ENCODE data around the gene TAS1R2.

Gene TAS1R2

DNA sequence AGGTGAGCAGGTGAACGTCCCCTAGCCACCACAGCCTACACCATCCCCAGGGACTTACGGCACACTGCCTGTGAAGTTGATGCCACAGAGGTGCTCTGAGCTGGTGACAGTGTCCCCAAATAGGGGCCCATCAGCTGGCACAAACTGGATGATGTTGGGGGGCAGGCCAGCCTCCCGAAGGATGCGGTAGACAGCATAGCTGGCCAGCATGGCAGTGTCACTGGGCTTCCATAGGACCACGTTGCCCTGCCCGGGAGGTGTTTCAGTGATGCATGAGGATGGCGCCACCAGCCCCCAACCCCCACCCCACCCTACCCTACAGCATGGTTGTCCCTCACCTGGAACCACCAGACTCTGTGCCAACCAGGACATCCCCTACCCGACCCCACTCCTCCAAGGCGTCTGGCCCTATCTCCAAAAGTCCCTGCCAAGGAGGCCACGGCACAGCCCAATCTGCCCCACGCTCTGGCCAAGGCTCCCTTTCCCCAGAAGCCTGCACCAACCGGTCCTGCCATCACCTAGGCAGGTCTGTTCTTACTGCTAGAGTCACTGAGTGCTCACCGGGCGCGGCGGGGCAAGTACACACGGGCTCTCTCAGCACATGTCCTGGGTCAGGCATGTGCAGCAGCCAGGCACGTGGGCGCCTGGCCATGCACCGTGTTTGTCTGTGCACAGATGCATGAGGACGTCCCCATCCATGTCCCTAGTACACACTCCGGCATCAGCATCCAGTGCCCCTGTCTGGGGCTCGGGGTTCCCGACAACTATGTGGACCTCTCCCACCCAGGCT lies 22.4 kb upstream of the TAS1R2 start:
- H3K9me3 ChIP-seq (ENCODE audit: control insufficient read depth, low read length): no peaks in the 10 kb centered on the region
- H3K4me3 ChIP-seq (ENCODE audit: low read depth, low read length): no peak overlapping the region
- no peaks in the 10 kb centered on the region for H3K36me3 ChIP-seq (ENCODE audit: control insufficient read depth, insufficient read depth, low read length)
- no peak overlapping the region for H3K27ac ChIP-seq
- no peak overlapping the region for H3K4me2 ChIP-seq (ENCODE audit: low read length)
- TF ChIP-seq CTCF (IDR thresholded peaks at IDR 0.05): no peak
- no peak overlapping the region for H2AFZ ChIP-seq
- H3K79me2 ChIP-seq: no peaks in the 10 kb centered on the region
- H3K4me1 ChIP-seq: no peaks in the 10 kb centered on the region
- no peaks in the 10 kb centered on the region for H3K27me3 ChIP-seq (ENCODE audit: control insufficient read depth, insufficient read depth, low read length)
- no peak overlapping the region for H3K9ac ChIP-seq

DNA sequence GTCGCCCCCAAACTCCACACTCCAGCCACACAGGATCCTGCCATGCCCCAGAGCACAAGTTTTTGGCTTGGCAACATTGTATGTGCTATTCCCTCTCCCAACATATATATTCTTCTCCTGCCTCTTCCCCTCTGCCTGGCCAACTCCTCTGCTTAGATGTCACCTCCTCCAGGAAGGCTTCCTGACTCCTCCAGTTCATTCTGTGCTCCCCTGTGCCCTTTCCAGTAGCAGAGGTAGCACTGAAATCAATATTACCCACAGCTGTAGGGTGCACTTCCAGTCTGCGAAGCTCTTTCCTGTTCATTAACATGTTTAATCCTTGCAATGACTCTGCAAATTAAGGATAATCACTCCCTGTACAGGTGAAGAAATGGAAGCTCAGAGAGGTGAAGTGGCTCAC lies 21.7 kb upstream of the TAS1R2 start:
- Histone ChIP-seq H3K9ac (no peak overlapping the region), H3K27me3 (ENCODE audit: control insufficient read depth, insufficient read depth, low read length) (no peaks in the 10 kb centered on the region), H3K4me3 (ENCODE audit: low read depth, low read length) (no peak overlapping the region), H3K9me3 (ENCODE audit: control insufficient read depth, low read length) (no peaks in the 10 kb centered on the region), H2AFZ (no peak overlapping the region), H3K4me2 (ENCODE audit: low read length) (no peak overlapping the region), H3K36me3 (ENCODE audit: control insufficient read depth, insufficient read depth, low read length) (no peaks in the 10 kb centered on the region), H3K4me1 (no peaks in the 10 kb centered on the region), H3K79me2 (no peaks in the 10 kb centered on the region), H3K27ac (no peak overlapping the region)
- TF ChIP-seq CTCF (IDR thresholded peaks at IDR 0.05): no peak

GRCh38 chr1:18880585-18880984 lies 21.1 kb upstream of the TAS1R2 start:
- no peaks in the 10 kb centered on the region for H3K36me3 ChIP-seq (ENCODE audit: control insufficient read depth, insufficient read depth, low read length)
- no peak for TF ChIP-seq CTCF (IDR thresholded peaks at IDR 0.05)
- H3K4me1 ChIP-seq: no peaks in the 10 kb centered on the region
- no peak overlapping the region for H3K9ac ChIP-seq
- no peak overlapping the region for H3K4me3 ChIP-seq (ENCODE audit: low read depth, low read length)
- no peaks in the 10 kb centered on the region for H3K9me3 ChIP-seq (ENCODE audit: control insufficient read depth, low read length)
- no peak overlapping the region for H2AFZ ChIP-seq
- no peak overlapping the region for H3K27ac ChIP-seq
- no peak overlapping the region for H3K4me2 ChIP-seq (ENCODE audit: low read length)
- no peaks in the 10 kb centered on the region for H3K79me2 ChIP-seq
- no peaks in the 10 kb centered on the region for H3K27me3 ChIP-seq (ENCODE audit: control insufficient read depth, insufficient read depth, low read length)

GRCh38 chr1:18879791-18880309 lies 20.4 kb upstream of the TAS1R2 start:
- Histone ChIP-seq H2AFZ (no peak overlapping the region), H3K36me3 (ENCODE audit: control insufficient read depth, insufficient read depth, low read length) (no peaks in the 10 kb centered on the region), H3K9me3 (ENCODE audit: control insufficient read depth, low read length) (no peaks in the 10 kb centered on the region), H3K4me3 (ENCODE audit: low read depth, low read length) (no peak overlapping the region), H3K27me3 (ENCODE audit: control insufficient read depth, insufficient read depth, low read length) (no peaks in the 10 kb centered on the region), H3K27ac (no peak overlapping the region), H3K4me2 (ENCODE audit: low read length) (no peak overlapping the region), H3K9ac (no peak overlapping the region), H3K79me2 (no peaks in the 10 kb centered on the region), H3K4me1 (no peaks in the 10 kb centered on the region)
- TF ChIP-seq CTCF (IDR thresholded peaks at IDR 0.05): no peak

Data from parathyroid adenoma (tissue), 2 donors.